HuH-7.5 (cell line): ENCODE measurements around the gene PRKG1.

Experiments used
- DNase-seq: peaks from one replicate; pipeline ENCODE4 v3.0.0; 2011; ENCODE audit warnings: low spot score

Gene PRKG1

DNA sequence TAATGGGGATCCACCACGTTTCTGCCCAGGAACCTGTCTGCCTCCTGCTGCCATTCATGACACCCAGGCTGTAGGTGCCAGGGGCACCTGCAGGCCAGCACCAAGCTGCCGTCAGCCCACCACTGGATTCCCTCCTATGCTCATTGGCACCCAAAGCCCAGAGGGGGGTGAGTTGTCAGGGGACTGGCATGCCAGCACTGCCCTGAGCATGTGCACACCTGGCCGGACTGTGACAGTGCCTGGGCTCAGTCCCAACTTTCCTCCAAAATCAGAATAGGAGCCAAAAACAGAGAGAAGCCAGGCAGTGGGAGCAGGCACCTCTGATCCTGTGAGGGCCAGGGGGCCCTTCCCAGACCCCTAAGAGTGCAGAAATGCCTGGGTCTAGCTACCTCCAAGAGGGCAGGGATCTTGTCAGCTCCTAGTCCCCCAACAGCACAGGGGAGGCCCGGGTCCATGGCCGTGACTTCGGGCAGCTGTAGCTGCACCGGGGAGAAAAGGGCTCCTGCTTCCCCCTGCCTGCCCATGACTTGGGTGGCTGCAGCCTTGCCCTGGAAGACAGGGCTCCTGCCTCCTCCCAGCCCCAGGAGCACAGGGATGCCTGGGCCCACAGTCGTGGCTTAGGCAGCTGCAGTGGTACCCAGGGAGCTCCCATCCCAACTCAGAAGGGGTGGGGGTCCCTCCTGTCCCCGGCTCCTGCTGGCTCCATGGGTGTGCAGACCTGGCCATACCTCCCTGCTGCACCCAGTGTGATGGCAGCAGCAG lies 990.0 kb downstream of the PRKG1 start:
- DNase-seq, result no peak

DNA sequence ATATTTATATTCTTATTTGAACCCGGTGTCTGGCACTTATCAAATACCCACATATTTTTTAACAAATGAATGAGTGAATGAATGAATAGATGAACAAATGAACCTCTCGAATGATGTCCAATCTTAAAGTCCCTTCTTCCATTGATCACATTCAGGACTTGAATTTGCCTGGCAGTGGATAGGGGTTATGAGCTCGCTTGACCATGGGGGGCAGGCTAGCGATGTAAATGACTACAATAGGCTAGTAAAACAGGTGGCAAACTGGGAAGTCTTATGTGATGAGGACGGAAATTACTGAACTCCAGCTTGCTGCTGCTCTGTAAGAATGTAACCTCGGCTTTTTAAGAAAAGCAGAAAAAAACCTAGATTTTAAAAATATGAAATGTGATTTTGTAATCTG lies 992.1 kb downstream of the PRKG1 start:
- DNase-seq, result peak; percentile 5

DNA sequence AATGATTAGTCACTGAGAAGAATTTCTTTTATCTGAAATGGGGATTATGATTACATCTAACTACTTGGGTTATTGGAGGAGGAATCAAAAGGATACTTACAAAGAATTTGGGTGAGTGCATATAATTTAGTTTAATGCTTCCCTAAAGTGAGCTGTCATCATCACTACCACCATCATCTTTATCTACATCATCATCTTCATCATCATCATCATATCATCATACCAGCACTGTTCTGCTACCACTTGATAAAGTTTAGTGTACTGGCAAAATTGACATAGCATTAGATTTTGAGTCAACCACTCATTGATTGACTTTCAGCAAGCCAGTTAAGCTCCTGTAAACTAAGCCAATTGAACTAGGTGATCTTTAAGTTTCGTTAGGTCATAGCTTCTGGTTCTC lies 994.2 kb downstream of the PRKG1 start:
- no peak for DNase-seq

DNA sequence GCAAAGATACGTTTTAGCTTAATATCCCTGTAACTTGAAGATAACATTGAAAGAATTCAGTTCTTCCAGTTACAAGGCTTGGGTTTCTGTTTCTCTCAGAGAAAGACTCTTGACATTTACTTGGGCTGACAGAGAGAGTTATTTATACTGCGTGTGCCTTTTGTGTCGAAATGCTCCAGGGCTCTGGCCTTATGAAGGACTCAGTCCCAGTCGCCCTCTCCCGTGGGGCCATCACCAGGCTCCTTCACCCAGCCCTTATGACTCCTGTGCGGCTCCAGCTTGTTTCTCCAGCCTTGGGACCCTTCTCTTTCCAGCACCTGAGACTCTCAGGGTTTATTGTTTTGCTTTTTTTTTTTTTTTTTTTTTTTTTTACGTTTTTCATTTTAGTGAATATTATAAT lies 997.5 kb downstream of the PRKG1 start:
- DNase-seq, result no peak

DNA sequence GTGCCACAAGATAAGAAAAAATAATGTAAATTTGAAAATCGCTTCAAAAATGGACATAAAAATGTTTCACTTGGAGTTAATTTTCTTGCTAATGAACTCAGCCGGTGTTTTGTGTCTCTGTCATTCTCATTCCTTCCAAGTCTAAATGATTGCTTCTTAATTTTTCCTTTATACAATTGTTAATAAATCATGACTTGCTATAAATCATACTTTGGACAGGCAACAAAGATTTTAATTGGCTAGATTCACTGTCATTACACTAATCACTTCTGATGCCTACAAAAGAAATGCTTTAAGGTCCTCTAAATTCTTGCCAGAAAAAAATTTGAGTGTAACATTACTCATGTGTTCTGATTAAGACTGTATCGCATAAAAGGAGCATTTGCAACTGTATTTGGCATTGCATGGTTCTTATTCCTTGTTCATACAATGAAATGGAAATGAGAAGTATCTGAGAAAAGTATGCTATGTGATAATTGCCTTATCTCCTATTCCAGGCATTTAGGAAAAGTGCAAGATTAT lies 1000.3 kb downstream of the PRKG1 start:
- no peak for DNase-seq

DNA sequence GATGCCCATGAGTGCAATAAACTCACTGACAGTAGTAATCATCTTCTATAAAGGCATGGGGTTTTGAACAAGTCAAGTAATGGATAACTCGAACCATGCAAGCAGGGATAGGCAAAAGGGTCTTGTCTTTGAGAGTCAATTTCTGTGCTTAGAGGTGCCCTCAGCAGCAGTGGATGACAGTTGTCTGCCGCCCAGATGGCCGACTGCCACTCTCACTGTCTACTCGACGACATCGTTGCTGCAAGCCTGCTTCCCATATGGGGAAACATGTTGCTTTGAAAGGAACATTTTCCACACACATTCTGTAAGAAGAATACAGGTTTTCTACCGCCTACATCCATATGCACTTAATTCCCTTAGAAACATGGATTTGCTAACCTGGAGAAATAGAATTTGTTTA lies 1003.5 kb downstream of the PRKG1 start:
- DNase-seq, result no peak

DNA sequence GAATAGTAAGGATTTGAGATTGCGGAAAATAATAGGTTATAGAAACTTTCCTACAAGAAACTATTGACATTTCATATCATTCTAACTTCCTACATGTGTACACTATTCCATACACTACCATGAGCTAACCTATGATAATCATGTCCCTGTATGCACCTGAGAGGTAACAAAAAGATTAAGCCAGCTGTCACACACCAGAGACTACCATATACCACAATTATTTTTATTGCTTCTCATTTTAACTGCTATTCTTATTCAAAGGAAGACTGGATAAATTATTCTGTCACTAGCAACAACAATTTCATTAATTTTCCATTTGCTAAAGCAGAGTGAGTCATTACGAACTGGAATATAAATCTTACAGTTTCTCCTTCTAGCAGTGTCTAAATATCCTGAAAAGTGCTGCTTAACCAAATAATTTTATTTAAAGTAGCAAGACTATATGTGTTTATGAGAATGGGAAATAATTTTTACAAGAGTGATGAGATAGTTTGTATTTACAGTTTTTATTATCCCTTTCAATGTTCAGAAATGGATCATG lies 1004.2 kb downstream of the PRKG1 start:
- DNase-seq, result no peak

DNA sequence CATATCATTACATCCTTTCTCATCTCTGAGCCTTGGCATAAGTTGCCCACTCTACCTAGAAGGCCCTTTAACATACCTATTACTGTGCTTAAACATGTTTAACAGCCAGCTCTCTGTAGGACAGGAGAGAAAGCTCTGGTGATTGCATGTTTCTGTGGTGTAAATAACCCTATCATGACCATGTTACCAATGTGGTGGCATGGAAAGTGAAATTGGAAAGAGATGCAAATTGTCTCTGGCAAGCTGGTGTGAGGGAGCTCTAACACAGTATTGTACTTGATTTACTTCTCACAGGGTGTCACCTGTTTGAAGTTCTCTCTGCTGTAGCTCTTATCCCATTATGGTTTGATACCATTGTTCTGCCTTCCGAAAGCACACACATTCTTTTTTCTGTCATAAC lies 1008.0 kb downstream of the PRKG1 start:
- DNase-seq, result no peak

DNA sequence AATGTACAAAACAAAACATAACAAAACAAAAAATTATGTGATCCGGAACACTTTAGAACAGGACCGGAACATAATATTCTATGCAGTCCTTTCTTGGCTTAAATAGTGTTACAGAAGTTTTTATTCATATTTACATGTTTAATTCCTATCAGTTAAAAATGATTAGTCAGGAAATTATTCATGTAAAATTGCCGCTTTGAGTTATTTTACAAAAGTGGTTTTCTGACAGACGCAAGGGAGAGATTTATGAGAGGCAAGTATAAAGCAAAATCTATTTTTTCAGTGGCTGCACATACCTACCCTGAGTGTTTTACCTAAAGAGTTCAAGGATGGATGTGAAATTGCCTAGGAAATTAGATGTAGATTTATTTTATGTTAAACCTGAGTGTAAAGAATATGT lies 1009.1 kb downstream of the PRKG1 start:
- DNase-seq, result no peak

DNA sequence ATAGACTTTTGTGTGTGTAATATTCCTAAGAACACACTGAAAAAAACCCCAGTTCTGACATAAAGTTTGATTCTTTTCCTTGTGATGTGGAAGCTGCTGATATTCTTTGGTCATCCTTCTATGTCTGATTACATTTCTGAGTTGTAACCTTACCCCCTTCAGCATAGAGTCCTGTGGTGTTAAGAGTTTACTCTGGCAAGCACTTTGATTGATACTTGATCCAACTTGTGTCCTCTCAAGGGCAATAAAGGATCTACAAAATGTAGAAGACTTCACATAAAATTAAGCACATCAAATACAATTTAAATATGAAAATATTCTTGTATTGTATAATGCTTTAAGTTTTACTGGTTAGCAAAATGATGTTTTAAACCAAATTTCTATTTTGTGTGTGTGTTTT lies 1018.1 kb downstream of the PRKG1 start:
- no peak for DNase-seq

DNA sequence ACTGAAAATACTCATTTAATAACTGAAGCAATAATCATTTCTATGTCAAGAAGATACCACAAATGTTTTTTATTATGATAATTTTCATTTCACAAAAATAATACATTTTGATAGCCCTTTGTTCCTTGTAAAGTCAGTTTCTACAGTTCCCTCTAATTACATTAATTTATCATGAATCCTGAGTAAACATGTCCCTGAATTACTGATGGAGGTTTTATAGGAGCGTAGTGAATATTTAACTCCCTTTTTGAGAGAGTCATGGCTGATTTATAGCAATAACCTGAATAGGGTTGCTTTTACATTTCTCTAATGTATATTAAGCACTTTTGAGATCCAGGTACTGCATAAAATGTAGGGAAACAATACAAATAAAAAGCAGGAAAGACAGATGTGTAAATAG lies 1023.8 kb downstream of the PRKG1 start:
- no peak for DNase-seq

DNA sequence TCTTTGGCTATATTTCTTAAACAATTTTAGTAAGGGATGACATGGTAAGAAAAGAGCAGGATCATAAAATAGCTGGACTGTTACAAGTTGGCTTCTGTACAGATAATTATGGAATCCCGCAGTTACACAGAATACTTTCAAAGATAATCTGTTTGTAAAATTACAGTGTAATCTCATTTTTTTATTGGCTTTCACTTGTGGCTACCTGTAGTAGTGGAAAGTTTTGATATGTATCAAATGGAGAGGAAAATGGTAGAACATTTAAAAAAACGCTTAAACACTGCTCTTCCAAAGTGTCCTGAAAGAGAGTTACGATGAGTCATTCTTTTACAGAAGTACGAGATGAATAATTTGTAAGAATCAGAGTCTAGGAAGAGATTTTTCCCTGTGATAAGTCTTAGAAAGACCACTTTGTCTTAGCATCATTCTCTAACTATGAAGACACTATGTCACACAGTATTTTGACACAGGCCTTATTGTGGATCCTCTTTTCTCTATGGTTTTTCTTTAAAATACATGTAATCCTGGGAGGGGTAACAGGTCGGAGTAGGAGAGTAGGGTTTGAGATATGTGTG lies 1024.8 kb downstream of the PRKG1 start:
- DNase-seq, result no peak

DNA sequence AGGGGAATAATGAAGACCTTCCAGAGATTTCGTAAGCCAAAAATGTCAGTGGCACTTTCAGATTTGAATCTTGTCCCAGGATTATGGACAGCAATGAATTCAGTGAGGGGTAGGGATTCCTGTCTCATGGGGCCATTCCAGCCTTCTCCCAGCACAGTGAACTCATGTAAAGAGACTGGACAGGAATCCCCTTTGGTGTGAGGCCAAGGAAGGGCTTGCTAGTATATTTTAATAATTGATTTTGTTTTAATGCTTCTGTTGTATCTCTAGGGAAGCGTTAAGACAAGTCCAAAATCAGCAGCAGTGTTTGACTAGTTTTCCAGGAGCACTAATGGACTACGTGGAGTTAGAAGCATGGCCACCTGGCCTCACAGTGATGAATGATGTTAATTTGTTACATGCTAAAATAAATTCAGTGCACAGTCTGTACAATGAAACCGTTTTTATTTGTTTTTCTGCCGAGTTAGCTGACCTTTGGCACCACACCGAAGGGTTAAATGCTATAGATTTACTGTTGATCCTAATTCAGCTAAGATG lies 1025.8 kb downstream of the PRKG1 start:
- no peak for DNase-seq

DNA sequence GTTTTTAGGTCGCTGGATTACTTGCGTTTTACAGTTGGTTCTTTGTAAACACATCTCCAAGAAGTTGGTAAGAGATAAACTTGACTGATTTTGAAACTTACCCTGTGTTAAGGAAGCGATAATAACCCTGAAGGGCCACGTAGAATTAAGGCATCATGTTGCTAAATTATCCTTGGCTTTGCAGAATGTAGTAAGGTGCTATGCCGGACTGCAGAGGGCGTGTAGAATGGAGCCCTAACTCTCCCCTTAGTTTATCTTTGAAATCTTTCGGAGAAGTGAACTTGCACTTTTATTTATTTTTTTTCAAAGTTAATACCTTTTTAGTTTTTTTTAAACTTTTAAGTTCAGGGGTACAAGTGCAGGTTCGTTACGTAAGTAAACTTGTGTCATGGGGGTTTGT lies 1031.0 kb downstream of the PRKG1 start:
- no peak for DNase-seq

DNA sequence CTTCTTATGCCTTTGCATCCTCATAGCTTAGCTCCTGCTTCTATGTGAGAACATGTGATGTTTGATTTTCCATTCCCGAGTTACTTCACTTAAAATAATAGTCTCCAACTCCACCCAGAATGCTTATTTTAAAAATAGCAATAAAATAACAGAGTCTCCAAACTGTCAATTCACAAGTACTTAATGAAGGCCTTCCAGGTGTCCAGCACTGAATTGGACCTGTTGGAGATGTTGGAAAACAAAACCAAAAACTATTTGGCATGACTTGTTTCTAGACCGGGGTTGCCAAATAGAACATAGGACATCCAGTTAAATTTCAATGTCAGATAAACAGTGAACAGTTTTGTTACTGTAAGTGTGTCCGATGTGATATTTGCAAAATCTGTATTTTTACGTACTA lies 1031.7 kb downstream of the PRKG1 start:
- no peak for DNase-seq

DNA sequence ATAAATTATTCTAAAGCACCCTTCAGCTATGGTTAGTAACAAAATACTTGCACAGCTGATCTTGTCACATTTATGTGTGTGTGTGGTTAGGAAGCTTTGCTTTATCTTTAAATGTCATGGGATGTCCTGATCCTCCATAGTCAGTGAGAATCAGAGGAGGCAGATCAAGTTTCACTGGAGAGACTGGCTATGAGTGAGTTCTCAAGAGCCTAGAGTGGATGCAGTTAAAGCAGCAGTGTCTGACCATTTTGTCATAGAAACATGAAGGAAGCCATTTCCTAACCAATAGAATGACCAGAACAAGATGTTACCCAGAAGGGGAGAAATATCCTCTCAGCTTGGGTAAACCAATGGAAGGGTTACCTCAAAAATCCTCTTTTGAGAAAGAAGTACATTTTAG lies 1032.6 kb downstream of the PRKG1 start:
- DNase-seq, result no peak

DNA sequence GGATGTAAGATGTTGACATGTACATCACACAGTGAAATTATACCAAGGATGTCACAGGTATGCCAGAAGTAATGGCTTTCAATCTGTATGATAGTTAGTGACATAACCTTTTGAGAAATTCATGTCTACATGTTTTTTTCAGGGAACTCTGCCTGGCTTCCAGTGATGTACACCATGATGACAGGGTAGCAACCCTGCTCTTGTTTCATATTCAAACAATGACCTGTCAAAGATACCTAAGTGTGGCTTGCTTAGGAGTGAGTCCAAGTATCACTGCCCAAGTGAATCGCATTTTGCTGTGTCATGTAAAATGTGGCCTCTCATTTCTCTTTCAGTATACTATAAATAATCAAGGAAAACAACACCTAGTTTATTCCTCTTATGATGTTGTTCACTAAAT lies 1033.9 kb downstream of the PRKG1 start:
- no peak for DNase-seq

DNA sequence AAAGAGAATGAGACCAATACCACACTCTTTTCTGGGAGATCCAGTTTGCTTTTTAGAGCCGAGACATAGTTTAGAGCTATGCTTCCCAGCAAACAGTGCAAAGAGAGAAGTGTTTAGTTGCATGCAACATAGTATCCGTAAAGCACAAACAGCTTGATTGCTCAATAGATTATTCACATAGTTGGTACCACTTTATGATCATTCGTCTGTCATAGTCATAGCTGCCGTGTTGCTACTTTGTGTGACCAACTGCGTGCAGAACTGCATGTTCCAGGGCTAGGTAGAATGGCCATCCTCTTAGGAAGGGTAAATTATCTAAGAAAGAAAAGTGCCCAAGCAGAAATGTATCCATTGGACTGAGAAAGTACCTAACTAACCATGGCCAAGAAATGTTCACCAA lies 1036.3 kb downstream of the PRKG1 start:
- DNase-seq, result no peak

DNA sequence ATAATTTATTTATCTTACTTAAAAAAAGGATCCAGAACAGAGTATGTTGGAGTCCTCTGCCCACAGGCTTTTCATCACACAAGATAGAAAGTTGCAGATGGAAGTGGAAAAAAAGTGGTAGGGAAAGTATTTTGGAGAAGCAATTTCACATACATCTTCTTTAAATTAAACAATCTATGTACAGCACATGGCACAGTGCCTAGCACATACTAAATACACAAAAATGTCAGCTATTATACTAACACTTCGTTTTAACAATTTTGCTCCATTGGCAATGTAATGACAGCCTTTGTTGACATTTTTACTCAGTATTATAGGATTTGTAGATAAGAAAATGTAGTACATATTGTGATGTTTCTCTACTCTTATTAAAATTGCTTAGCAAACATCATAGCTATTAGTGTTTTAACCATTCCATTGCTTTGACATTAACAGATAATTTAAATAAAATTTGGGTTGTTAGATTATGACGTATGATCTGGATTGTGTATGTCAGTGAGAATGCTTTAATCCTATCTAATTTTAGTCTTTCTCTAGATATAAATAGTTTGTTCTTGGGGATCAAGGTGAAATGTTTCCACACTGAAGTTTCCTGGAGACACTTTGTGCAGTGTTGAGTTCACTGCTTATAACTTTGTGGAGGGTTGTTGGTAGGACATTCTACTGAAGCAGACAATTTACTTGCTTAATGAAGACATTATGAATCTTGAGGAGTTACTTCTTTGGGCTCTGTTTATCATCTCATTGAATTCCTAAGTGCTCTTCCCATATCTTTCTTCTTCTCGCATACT lies 1037.0 kb downstream of the PRKG1 start:
- DNase-seq, result no peak

DNA sequence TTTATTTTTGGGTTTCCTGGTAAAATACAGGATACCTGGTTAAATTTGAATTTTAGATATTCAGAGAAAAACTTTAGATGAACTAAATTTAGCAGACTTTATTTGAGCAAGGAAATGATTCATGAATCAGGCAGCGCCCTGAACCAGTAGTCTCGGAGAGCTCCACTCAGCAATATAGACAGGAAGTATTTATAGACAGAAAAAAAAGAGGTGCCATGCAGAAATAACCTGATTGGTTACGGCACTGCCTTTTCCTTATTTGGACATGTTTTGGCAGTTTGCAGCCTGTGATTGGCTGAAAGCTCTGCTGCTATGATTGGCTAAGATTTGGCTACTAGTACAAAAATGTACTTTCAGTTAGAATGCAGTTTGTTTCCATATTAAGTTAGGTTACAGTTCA lies 1041.5 kb downstream of the PRKG1 start:
- DNase-seq, result no peak

DNA sequence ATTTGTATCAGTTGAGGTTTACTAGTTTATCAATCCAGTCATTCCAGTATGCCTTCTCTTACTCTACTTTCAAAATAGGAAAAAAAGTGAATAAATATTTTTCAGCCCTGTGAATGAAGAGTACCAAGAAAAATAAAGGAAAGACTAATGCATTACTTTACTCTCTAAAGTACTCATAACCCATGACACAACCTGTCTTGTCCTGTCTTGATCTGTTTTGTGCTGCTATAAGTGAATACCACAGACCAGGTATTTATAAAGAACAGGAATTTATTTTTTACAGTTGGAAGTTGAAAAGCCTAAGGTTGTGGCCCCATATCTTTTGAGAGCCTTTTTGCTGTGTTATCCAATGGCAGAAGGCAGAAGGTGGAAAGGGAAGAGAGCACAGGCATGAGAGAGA lies 1045.2 kb downstream of the PRKG1 start:
- no peak for DNase-seq

DNA sequence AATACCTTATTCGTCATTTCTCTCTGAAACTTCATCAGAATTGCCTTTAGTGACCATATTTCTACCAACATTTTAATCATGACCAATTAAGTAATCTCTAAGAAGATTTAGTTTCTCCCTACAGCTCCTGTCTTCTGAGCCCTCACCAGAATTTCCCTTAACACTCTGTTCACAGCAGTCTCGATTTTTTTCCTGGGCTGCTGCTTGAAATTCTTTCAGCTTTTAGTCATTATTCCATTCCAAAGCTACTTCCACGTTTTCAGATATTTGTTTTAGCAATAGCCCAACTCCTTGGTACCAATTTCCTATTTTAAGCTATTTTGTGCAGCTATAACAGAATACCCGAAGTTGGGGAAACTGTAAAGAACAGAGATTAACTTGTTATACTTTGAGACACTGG lies 1047.4 kb downstream of the PRKG1 start:
- no peak for DNase-seq
